ENCODE data around the gene ZZZ3.

DNA sequence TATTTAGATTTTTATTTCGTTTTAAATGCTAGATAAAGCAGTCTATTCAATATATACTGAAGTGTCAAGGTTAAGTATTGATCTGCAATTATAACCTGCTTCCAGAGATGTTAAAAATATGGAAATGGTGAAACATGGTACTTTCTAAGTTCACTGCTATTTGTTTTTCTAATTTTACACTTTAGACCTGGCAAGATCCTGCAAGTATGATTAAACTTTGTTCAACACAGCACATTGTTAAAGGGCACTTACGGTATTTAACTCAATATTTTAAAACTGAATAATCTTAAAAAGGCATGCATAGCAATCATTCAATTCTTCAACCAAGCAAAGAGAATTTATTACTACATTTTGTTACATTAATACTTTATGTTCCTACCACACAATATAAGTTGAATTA is 35.7 kb upstream of the ZZZ3 start:
- TF ChIP-seq CTCF (IDR thresholded peaks at IDR 0.05 in 8 of 11, conservative IDR thresholded peaks at IDR 0.05 in 3 of 11) (no peak), POLR2A (IDR thresholded peaks at IDR 0.05) (no peak), POLR2AphosphoS5 (IDR thresholded peaks at IDR 0.05) (no peak)

Measured in spleen (tissue), 7 donors.